Neural progenitor cell (in vitro differentiated cells): Measurements from ENCODE around the gene MED26. TPM values are rescaled to one million over a fixed set of nuclear protein-coding genes. Genes with fewer than 3 reads are reported as not detected.

Experiments
- DNase-seq: peaks from one replicate; pipeline ENCODE4 v3.0.0-alpha.2; 2016; ENCODE audit warnings: low spot score
- H2AFZ ChIP-seq: fragments of 200-600 bp; sonication (generic); replicated peaks from 2 replicates; pipeline ENCODE4 v1.6.1; 2016; ENCODE audit warnings: antibody characterized with exemption
- H3F3A ChIP-seq: fragments of 200-600 bp; sonication (generic); 2 replicates; pipeline ENCODE4 v1.6.1; 2016; ENCODE audit warnings: antibody characterized with exemption, low read depth
- H3K27ac ChIP-seq: fragments of 200-600 bp; sonication (generic); 2 replicates; pipeline ENCODE4 v1.5.1; 2016; ENCODE audit warnings: mild to moderate bottlenecking
- H3K27me3 ChIP-seq: fragments of 200-600 bp; sonication (generic); 2 replicates; pipeline ENCODE4 v1.6.1; 2016; ENCODE audit warnings: mild to moderate bottlenecking, moderate library complexity
- H3K36me3 ChIP-seq: fragments of 200-600 bp; sonication (generic); 2 replicates; pipeline ENCODE4 v1.5.1; 2016
- H3K4me1 ChIP-seq: fragments of 200-600 bp; sonication (generic); 2 replicates; pipeline ENCODE4 v1.6.1; 2016; ENCODE audit warnings: mixed run types
- H3K4me2 ChIP-seq: fragments of 200-600 bp; sonication (generic); 2 replicates; pipeline ENCODE4 v1.6.1; 2016
- H3K4me3 ChIP-seq: fragments of 200-600 bp; sonication (generic); 2 replicates; pipeline ENCODE4 v1.5.1; 2016
- H3K79me2 ChIP-seq: fragments of 200-600 bp; sonication (generic); 2 replicates; pipeline ENCODE4 v1.6.1; 2016; ENCODE audit warnings: low read depth
- H3K9ac ChIP-seq: fragments of 200-600 bp; sonication (generic); 2 replicates; pipeline ENCODE4 v1.6.1; 2016
- H3K9me3 ChIP-seq: fragments of 200-600 bp; sonication (generic); 2 replicates; pipeline ENCODE4 v1.5.1; 2016; ENCODE audit warnings: low read depth
- H4K20me1 ChIP-seq: fragments of 200-600 bp; sonication (generic); 2 replicates; pipeline ENCODE4 v1.6.1; 2016; ENCODE audit warnings: low read depth
- H3K27ac Mint-ChIP-seq: 3 replicates; pipeline ENCODE4 v1.8.0; 2021; ENCODE audit warnings: mixed read lengths
- H3K27me3 Mint-ChIP-seq: 2 replicates; pipeline ENCODE4 v1.8.0; 2022; ENCODE audit warnings: low read depth, mild to moderate bottlenecking, inconsistent platforms, moderate library complexity, mixed read lengths; ENCODE audit not compliant: insufficient read depth
- H3K36me3 Mint-ChIP-seq: 3 replicates; pipeline ENCODE4 v1.8.0; 2021; ENCODE audit warnings: mixed read lengths
- H3K4me1 Mint-ChIP-seq: 3 replicates; pipeline ENCODE4 v1.8.0; 2021; ENCODE audit warnings: mixed read lengths
- H3K4me3 Mint-ChIP-seq: 3 replicates; pipeline ENCODE4 v1.8.0; 2021; ENCODE audit warnings: mild to moderate bottlenecking, moderate library complexity, mixed read lengths
- H3K9me3 Mint-ChIP-seq: 3 replicates; pipeline ENCODE4 v1.8.0; 2020; ENCODE audit warnings: mixed read lengths
- CTCF ChIP-seq: fragments of 200-600 bp; sonication (generic); IDR thresholded peaks from 2 replicates; pipeline ENCODE4 v1.5.1; 2017; ENCODE audit warnings: antibody characterized with exemption, mild to moderate bottlenecking
- EZH2 ChIP-seq: fragments of 200-600 bp; sonication (generic); IDR thresholded peaks from 2 replicates; pipeline ENCODE4 v1.6.1; 2017; ENCODE audit warnings: antibody characterized with exemption, mild to moderate bottlenecking, moderate library complexity
- EZH2phosphoT487 ChIP-seq: fragments of 200-600 bp; sonication (generic); IDR thresholded peaks from 2 replicates; pipeline ENCODE4 v1.6.1; 2017; ENCODE audit warnings: antibody characterized with exemption
- total RNA-seq: library from RNA; depleted of rRNA; stranded (reverse); fragments of >200 nt; gene quantifications from 2 replicates; pipeline ENCODE4 v1.2.3, GENCODE V29; 2015; ENCODE audit warnings: low replicate concordance

The MED26 gene
- total RNA-seq, 1 donor from 2014 or later = 7.4 TPM

GRCh38 chr19:16603090-16603489, 24.9 kb downstream of the MED26 start:
- Histone ChIP-seq H3K4me2 (no peak overlapping the region), H3F3A (no peaks in the 10 kb centered on the region), H3K27me3 (no peaks in the 10 kb centered on the region), H3K79me2 (peaks cover 86% of the 10 kb centered on the region), H3K9me3 (no peaks in the 10 kb centered on the region), H3K4me1 (no peaks in the 10 kb centered on the region), H3K9ac (no peak overlapping the region), H3K27ac (no peak overlapping the region), H3K36me3 (no peaks in the 10 kb centered on the region), H4K20me1 (peaks cover 83% of the 10 kb centered on the region), H3K4me3 (no peak overlapping the region), H2AFZ (no peak overlapping the region)
- no peak for TF ChIP-seq EZH2phosphoT487
- no peak for TF ChIP-seq EZH2
- TF ChIP-seq CTCF = no peak
- H3K27me3 Mint-ChIP-seq = peaks cover 2% of the 10 kb centered on the region
- no peak overlapping the region for H3K4me3 Mint-ChIP-seq
- no peaks in the 10 kb centered on the region for H3K9me3 Mint-ChIP-seq
- H3K27ac Mint-ChIP-seq = no peak overlapping the region
- peaks cover 17% of the 10 kb centered on the region for H3K4me1 Mint-ChIP-seq
- no peaks in the 10 kb centered on the region for H3K36me3 Mint-ChIP-seq
- no peak for DNase-seq

DNA sequence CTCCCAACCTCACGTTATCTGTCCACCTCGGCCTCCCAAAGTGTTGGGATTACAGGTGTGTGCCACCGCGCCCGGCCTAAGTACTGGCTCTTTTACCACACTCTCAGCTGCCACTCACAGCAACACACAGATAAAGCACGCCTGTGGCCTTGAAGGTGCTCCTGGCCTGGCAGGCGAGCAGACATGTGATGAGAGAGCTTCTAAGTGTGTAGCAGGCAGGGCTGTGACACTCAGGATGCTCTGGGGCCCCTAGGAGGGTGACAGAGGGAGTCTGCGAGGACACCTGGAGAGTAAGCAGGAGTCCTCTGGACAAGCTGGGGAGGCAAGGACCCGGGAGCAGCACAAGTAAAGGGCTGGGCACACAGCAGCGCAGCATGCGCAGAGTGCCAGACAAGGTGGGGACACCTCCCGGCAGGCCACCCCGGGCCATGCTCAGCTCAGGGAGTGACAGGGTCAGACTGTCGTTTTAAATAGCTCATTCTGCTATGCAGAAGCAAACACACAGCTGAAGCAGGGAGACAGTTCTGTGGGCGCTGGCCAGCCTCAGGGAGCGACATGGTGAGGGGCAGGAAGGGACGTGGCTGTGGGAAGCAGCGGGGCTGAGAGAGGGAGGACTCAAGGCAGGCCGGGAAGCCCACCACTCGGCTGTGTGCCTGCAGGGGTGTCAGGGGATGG, 26.5 kb downstream of the MED26 start:
- DNase-seq = no peak
- no peaks in the 10 kb centered on the region for H3K9me3 Mint-ChIP-seq
- Histone ChIP-seq H4K20me1 (peaks cover 89% of the 10 kb centered on the region), H3K9me3 (no peaks in the 10 kb centered on the region), H3K27ac (no peak overlapping the region), H3K79me2 (peaks cover 87% of the 10 kb centered on the region), H3K4me1 (no peaks in the 10 kb centered on the region), H3K27me3 (no peaks in the 10 kb centered on the region), H3K4me2 (no peak overlapping the region), H2AFZ (no peak overlapping the region), H3K4me3 (no peak overlapping the region), H3K36me3 (no peaks in the 10 kb centered on the region), H3K9ac (no peak overlapping the region), H3F3A (no peaks in the 10 kb centered on the region)
- H3K4me1 Mint-ChIP-seq = peaks cover 17% of the 10 kb centered on the region
- no peak overlapping the region for H3K4me3 Mint-ChIP-seq
- TF ChIP-seq EZH2 = no peak
- H3K27me3 Mint-ChIP-seq = peaks cover 4% of the 10 kb centered on the region
- H3K27ac Mint-ChIP-seq = no peak overlapping the region
- H3K36me3 Mint-ChIP-seq = no peaks in the 10 kb centered on the region

DNA sequence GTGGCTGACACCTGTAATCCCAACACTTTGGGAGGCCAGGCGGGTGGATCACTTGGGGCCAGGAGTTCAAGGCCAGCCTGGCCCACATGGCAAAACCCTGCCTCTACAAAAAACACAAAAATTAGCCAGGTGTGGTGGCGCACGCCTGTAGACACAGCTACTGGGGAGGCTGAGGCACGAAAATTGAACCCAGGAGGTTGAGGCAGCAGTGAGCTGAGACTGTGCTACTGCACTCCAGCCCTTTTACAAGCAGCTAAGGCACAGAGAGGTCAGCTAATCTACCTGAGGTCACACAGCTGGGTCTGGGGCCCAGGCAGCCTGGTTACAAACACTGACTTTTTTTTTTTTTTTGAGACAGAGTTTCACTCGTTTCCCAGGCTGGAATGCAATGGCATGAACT, 27.2 kb downstream of the MED26 start:
- H3K9ac ChIP-seq = no peak overlapping the region
- no peak overlapping the region for H3K27ac ChIP-seq
- H3K9me3 ChIP-seq = no peaks in the 10 kb centered on the region
- no peak overlapping the region for H2AFZ ChIP-seq
- Mint-ChIP-seq H3K4me1 (peaks cover 17% of the 10 kb centered on the region), H3K9me3 (no peaks in the 10 kb centered on the region), H3K27me3 (peaks cover 4% of the 10 kb centered on the region), H3K36me3 (no peaks in the 10 kb centered on the region), H3K27ac (no peak overlapping the region), H3K4me3 (no peak overlapping the region)
- H3K4me3 ChIP-seq = no peak overlapping the region
- H3K79me2 ChIP-seq = peaks cover 88% of the 10 kb centered on the region
- TF ChIP-seq CTCF = no peak
- TF ChIP-seq EZH2 = no peak
- TF ChIP-seq EZH2phosphoT487 = no peak
- no peaks in the 10 kb centered on the region for H3K27me3 ChIP-seq
- no peak for DNase-seq
- no peak overlapping the region for H3K4me2 ChIP-seq
- no peaks in the 10 kb centered on the region for H3F3A ChIP-seq
- H3K4me1 ChIP-seq = no peaks in the 10 kb centered on the region
- H3K36me3 ChIP-seq = no peaks in the 10 kb centered on the region
- peaks cover 89% of the 10 kb centered on the region for H4K20me1 ChIP-seq

DNA sequence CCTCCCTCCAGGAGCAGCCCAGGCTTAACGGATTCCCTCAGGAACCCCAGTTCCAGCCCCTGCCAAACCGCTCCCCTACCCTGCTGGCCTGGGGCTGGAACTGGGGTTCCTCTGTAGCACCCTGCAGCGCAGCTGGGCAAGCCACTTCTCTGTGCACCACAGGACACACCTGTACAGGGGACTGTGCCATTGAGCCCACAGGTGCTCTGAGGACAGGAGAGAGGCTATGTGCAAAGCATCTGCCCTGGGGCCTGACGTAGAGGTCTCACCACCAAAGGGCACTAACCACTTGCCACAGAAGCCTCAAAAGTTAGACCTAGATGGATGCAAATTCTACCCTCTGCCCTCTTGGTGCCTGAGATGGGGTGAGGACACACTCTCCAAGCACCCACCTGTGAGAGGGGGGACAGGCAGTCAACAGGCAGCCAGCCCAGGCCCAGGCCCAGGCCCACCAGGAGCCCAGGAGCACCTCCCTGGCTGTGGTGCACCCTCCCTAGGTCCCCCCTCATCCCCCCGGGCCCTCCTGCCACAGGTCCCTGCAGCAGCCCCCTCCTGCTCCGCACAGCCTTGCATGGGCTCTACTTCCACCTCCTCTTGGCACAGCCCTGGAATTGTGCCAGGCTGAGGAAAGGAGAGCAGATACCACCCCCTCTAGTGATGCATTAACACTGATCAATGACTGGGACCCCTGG, 28.2 kb downstream of the MED26 start:
- H3K4me3 Mint-ChIP-seq = peak overlapping the region; percentile 38
- Histone ChIP-seq H3K4me2 (no peak overlapping the region), H4K20me1 (peaks cover 86% of the 10 kb centered on the region), H3K27me3 (no peaks in the 10 kb centered on the region), H3K27ac (no peak overlapping the region), H3K36me3 (no peaks in the 10 kb centered on the region), H2AFZ (no peak overlapping the region), H3K9me3 (no peaks in the 10 kb centered on the region), H3F3A (no peaks in the 10 kb centered on the region), H3K4me1 (no peaks in the 10 kb centered on the region), H3K9ac (no peak overlapping the region), H3K79me2 (peaks cover 88% of the 10 kb centered on the region), H3K4me3 (no peak overlapping the region)
- peaks cover 4% of the 10 kb centered on the region for H3K27me3 Mint-ChIP-seq
- DNase-seq = no peak
- no peaks in the 10 kb centered on the region for H3K36me3 Mint-ChIP-seq
- TF ChIP-seq EZH2 (no peak), CTCF (no peak), EZH2phosphoT487 (no peak)
- H3K4me1 Mint-ChIP-seq = peaks cover 17% of the 10 kb centered on the region
- H3K27ac Mint-ChIP-seq = peak overlapping the region; percentile 86
- H3K9me3 Mint-ChIP-seq = no peaks in the 10 kb centered on the region
